NAMALWA (cell line): ENCODE results near the gene ZNF236.
"Not testable (repeated sequence)": the region's sequence is repeated elsewhere in the genome, so short reads cannot be mapped to it uniquely, and the experiment has no call there.

ENCODE experiments used
- DNase-seq: peaks from one replicate; pipeline ENCODE4 v3.0.0-alpha.2; 2015; ENCODE audit warnings: low spot score

ZNF236 gene

DNA sequence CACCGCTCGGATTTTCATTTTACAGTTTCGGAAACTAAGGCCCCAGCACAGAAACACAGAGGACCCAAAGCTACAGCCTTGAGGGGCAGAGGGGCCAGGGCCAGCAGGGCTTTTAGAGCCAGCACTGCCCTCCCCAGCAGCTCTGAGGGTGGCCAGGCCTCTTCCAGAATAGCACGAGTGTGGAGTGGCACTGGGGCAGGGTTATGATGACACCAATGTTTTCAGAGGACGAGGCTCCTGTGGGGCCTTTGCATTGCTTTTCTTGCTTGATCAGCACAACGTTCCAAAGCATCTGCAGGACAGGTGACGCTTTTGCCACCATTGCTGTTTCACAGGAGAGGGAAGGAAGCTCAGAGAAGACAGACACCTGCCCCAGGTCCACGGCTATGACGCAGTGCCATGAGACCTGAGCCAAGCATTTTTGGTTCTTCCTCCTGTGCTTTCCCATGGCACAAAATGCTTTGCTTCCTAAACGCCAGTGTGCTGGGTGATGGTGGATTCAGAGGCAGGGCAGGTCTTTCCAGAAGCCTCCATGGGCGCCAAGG, 183.4 kb downstream of the ZNF236 start:
- DNase-seq, result no peak

DNA sequence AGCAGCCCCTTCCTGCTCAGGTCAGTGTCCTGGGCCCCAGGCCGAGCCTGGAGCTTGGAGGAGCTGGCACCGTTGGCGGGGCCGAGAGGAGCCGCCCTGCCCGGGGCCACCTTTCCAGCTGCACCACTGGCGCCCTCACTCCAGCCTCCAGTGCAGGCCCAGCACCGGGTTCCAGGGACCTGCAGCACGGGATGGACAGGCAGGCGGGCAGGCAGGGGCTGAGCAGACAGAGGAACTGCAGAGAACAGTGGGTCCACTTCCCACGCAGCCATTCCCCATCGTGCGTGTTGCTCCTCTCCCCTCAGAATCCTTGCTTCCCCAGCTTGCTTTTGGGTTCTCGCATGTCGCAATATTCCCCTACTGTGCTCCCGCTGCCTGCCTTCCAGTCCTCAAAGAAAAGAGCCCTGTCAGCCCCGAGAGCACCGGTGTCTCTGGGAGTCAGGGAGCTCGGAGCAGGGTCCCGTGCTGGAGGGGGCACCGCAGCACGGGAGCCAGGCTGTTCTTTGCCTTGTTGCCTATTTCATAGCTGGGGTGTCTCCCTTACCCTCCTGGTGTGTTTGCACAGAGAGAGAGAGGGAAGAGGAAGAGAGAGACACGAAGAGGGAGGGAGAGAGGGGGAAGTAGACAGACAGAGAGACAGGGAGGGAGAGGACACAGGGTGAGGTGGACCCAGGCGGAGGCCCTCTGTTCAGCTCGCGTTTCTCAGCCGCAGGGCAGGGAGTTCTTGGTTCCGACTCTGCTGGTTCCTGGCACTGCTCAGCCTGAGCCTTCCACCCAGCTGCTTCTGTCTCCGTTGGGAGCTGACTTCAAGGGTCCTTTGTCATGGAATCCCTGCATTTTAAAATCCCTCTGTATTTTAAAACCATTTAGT, 184.2 kb downstream of the ZNF236 start:
- no peak for DNase-seq

DNA sequence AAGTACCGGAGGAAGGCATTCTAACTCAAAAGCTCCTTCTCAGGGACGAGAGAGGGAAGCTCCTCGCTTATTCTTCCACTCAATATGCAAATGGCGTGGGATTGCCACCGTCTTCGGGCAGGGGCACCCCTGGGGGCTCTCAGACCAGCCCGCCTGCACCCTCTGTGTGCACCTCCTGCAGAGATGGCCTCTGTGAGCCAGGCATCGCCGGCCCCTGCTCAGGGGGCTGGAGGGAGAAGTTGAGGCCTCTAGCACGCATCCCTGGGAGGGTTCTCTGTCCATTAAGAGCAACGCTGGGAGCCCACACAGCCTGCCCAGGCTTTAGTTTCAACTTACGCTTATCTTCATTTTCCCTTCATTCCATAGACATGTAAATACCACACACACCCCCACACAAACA, 184.9 kb downstream of the ZNF236 start:
- DNase-seq, result no peak

DNA sequence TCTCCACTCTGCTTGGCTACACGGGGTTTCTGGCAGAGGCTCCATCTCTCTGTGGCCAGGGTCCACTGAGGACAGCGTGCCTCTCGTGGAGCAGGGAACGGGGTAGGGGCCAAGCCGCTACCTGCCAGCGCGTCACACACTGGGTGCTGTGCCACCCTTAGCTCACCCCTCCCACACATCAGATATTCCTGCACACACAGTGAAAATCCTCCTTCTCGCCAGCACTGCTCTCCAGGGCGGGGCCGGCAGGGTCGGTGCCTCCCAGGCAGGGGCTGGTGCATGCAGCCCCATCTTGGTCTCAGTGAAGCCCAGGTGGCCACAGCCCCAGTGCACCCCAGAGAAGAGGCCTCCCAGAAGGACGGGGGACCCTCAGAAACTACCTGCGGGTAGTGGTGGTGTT, 185.6 kb downstream of the ZNF236 start:
- no peak for DNase-seq

DNA sequence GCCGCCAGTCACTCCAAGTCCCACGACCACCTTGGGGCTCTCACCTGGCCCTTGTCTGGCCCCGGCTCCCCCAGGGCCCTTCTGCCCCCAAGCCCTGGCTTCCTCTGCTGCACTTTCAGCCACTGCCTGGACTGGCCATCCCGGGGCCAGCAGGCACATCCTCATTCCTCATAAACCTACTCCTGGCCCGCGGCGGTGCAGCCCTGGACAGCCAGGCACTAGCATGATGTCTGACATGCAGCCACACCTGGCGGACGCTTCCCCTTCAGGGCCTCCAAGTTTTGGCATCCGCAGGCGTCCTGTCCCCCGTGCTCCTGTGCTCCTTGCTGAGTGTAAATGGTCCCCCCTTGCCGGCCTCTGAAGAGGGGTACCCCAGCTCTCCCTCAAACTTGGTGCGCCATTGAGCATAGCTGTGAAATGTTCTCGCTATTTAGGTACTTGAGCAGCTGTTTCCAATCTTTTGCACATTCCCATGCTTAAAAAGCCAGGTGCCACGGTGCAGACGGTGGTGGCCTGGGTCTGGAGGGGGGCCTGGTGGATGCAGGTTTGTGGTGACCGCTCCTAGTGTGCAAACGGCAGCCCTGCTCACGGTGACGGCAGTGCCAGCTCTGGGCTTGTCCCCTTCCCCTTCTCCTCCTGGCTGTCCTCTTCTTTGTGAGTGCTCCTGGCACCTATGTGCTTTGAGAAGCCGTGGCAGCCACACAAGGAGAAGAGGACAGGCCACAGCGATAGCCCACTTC, 186.4 kb downstream of the ZNF236 start:
- DNase-seq, result no peak

DNA sequence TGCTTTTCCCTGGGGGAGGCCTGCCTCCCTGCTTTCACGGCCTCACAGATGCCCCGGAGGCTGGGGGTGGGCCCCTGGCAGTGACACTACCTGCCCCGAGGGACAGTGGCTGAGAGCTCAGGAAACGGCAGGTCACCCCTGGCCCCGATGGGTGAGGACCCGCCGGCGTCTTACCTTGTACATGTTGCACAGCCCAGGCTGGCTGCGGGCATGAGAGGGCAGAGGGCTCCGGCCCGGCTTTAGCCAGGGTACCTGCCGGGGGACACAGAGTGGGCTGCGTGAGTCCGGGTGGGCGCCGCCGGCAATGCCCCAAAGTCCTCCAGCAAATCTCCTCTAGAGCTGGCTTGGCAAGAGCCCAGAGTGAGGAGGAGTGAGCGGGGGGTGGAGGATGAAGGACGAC, 187.3 kb downstream of the ZNF236 start:
- DNase-seq, result no peak

DNA sequence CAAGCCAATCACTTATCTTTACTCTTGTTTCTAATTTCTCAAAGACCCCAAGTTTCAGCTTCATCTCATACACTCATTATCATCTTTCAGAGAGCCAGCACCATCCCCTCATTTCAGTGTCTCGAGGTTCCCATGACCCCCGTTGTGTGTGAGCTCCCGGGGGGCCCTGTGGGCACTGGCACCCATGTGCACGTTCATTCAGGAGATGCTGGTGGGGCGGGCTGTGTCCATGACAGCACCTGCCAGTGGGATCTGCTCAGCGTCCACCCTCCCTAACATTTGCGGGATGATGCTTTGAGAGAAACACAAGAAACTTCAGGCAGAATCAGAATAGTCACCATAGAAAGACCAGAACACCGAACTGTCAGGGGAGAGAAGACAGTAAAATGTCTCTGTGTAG, 189.8 kb downstream of the ZNF236 start:
- no peak for DNase-seq

DNA sequence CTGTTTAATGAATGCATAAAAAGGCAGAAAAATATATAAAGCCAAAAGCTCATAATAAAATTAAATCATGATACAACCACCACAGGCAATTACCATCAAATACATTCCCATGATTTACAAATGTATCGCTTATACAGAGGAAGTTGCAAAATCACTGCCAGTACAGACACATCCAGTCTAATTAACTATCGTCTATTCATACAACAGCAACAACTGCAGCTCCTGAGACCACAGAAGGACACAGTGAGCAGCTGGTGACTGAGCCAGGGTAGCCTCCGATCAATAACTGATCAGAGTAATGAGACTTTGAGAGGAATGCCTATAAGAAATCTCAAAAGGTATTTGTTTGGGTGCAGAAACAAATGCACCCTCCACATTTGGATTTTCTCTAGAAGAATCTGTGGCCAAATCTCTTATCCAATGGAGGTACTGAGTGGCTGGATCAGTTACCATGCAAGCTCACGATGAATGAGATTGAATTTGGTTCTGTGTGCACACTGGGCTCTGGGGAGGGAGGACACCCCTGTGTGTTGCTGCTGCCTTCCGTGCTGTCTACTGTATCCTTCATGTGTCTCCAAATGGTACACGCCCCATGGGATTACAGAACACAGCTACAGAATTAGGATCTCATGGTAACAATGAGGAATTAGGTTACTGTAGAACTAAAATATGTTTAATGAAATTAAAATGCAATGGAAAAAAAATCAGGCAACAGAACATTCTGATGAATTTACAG, 190.6 kb downstream of the ZNF236 start:
- no peak for DNase-seq

DNA sequence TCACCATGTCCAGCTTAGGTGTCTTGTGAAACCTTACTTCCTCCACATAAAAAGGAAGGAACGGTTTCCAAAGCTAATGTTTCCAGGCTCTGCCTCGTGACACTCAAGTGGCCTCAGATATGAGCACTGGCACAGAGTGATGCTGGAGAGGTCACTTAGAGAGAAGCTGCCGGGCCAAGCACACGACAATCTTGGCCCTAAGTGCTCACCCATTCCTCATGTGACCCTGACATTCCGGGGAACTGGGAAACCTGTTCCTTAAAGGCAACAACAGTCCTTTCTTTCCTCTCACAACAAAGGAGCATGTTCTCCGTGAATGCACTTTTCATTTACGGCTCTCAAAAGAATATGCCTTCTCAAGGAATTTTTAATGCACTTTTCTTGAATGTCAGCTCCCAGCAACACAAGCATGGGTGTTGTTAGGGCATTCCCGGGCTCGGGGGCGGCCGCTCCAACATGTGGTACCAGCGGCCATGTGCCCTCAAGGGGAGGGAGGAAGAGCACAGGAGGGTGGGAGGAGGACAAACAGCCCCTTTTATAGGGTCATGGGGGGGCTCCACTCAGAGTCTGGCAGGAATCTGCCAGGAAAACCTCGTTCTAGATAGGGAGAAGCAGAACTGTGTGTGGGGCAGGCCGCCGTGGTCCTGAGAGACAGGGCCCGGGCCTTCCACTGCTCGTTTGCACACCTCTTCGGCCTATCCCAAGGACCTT, 191.6 kb downstream of the ZNF236 start:
- no peak for DNase-seq

DNA sequence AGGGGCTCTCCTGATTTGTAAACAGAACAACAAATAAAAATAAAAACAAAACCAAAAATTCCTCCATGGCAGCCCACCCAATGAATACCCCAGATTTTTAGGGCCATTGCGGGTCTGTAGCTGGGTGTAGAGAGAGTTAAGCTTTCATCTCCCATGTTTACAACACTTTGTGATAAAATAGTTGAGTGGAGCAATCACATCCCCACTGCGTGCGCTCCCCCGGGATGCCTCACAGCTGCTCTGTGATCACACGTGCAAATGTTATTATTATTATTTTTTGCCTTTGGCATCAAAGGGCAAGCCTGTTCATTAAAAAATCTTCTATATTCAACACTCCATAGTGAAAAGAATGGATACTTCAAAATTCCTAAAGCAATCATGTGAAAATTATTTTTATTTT, 192.2 kb downstream of the ZNF236 start:
- DNase-seq, result no peak

DNA sequence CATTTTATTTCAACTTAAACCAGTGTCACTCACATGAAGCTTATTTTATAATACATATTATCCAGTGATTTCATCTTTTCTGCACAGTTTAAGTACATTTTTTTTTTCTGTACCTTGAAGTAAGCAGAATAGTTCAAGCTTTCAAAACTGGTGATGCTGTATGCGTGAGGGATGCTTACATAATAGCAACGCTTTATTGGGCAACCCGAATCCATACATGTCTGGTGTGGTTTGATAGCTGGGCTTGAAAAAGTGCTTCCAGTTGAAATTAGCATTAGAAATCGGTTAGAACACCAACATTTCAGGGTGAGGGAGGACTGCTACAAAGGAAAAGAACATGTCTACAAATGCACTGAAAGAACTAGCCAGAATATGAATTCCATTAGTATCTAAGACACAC, 192.8 kb downstream of the ZNF236 start:
- DNase-seq, result no peak

DNA sequence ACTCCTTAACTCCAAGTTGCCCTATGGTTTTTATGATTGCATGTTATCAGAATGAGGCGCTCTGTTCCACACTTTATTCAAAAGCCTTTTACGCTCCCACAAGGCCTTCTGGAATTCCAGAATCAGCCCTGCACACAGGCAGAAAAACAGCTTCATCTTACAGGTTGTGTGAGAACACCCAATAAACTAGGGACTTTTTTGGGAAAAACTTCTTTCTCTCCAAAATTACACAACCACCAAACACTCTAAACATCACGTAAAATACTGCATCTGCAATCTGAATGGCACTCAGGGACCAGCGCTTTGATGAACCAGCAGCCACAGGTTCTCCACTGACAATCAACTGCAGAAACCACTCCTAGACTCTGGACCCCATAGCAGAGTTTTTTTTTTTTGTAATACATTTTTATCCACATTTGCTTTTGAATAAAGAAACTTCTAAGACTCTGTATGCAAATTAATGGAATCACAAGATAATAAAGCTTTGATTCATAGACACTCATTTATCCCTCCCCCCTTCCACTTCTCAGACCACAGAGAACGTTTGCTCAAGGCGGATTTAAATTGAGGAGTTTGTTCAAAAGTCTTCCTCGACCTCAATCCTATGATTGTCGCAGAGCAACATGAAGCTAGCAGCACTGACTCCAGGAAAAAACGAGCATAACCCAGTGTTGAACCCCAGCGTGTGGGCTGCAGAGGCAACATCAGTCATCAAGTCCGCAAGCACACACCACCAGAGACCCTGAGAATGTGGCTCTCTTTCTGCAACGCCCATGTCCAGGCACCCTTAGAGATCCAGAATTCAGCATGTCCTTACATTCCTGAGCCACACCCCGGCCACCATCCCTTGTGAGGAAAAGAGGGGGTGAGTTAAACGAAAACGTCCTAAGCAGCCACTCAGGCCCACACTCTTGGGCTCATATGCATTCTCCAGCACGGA, 193.7 kb downstream of the ZNF236 start:
- DNase-seq, result no peak

DNA sequence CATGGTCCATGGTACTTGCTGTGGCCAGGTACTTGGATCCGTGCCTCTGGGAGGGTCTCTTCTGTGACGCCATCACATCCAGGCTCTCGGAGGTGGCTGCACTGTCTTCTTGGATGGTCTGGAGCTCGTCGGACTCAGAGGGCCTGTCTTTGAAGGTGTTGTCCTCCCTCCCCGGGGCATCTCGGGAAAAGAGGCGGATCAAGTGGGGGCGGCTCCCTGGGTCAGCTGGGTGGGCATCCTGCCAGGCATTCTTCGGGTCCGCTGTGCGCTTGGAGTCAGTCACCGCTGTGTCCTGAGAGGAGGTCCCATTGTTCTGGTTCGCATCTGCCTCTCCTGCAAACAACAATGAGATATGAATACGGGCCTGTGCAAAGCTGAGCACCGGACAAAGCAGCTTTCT, 194.6 kb downstream of the ZNF236 start:
- no peak for DNase-seq

DNA sequence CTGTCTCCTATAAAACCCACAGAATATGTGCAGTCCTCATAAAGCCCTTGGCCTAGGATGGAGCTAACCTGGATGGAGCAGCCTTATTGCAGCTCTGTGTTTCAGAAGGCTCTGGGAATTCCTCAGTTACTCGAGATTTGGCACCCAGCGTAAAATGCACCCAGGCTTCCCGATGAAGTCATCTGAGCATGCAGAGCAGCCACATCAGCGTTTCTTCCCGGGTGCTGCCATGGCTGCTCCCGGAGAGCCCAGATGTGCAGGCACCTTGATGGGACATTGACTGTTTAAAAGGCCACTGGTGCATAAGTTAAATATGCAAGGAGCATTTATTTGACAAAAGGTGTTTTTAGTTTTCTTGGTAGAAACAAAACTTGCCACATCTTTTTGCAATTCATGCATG, 195.0 kb downstream of the ZNF236 start:
- DNase-seq, result no peak

DNA sequence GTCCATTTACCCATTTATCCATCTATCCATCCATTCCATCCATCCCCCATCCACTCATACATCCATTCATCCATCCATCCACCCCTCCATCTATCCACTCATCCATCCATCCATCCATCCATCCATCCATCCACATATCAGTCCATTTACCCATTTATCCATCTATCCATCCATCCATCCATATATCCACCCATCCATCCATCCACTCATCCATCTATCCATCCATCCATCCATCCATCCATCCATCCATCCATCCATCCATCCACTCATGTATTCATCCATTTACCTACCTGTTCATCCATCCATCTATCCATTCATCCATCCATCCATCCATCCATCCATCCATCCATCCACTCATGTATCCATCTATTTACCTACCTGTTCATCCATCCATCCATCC, 196.3 kb downstream of the ZNF236 start:
- DNase-seq, result not testable (repeated sequence)

DNA sequence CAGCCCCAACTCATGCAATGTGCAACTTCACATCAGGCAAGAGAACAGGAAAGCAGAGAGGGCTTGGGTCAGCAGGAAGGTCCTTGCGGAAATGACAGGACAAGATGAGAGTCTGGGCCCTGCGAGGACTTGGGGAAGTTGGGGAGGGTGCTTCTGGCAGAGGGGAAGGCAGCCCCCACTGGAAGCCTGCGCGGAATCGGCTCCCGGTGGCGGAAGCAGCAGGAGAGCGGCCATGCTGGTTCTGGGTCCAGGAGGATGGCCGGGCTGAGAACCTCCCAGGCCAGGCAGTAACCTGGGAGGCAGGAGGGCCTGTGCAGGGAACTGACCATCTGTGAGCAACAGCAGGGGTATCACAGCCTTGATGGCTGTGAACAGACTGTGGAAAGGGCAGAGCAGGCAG, 197.3 kb downstream of the ZNF236 start:
- no peak for DNase-seq
